Hepatocyte (in vitro differentiated cells): Measurements from ENCODE around the gene C1orf87.

Experiments used
- CTCF ChIP-seq: fragments of 200-600 bp; sonication (generic); IDR thresholded peaks from 2 replicates; pipeline ENCODE4 v1.5.1; 2016; ENCODE audit warnings: antibody characterized with exemption, mild to moderate bottlenecking; ENCODE audit not compliant: poor library complexity
- EZH2 ChIP-seq: fragments of 200-600 bp; sonication (generic); IDR thresholded peaks from 2 replicates; pipeline ENCODE4 v1.6.1; 2016; ENCODE audit warnings: antibody characterized with exemption, mild to moderate bottlenecking, borderline replicate concordance
- EZH2phosphoT487 ChIP-seq: fragments of 200-600 bp; sonication (generic); IDR thresholded peaks from one replicate; pipeline ENCODE4 v1.6.1; 2018; ENCODE audit warnings: antibody characterized with exemption, mild to moderate bottlenecking, low read depth, moderate library complexity; ENCODE audit not compliant: unreplicated experiment, severe bottlenecking

- TF ChIP-seq CTCF (no peak), EZH2phosphoT487 (no peak), EZH2 (no peak)
Observed at GRCh38 chr1:59973719-59974118, 99.9 kb downstream of the C1orf87 start.
